GM19193 (cell line): Measurements from ENCODE around the gene PRTG.

ENCODE experiments used
- POLR2A ChIP-seq: IDR thresholded peaks from 4 replicates; pipeline ENCODE4 v1.6.1; 2011; ENCODE audit not compliant: insufficient read depth, insufficient read length; ENCODE audit errors: extremely low read depth

Gene PRTG

GRCh38 chr15:55573224-55573623, 169.7 kb downstream of the PRTG start:
- no peak for TF ChIP-seq POLR2A

GRCh38 chr15:55564347-55565145, 178.4 kb downstream of the PRTG start:
- TF ChIP-seq POLR2A, result no peak

- TF ChIP-seq POLR2A, result no peak
These were observed 180.4 kb downstream of the PRTG start for GRCh38 chr15:55562601-55563000.
